Left ventricle myocardium inferior (tissue), 1 donor: ENCODE measurements around the gene DLG2. TPM values are rescaled to one million over a fixed set of nuclear protein-coding genes. Genes with fewer than 3 reads are reported as not detected.

Source experiments
- DNase-seq: peaks from one replicate; pipeline ENCODE4 v3.0.0-alpha.2; 2020
- H3K27ac ChIP-seq: fragments of 200-600 bp; replicated peaks from 2 replicates; pipeline ENCODE4 v1.8.0; 2021
- H3K27me3 ChIP-seq: fragments of 200-600 bp; 2 replicates; pipeline ENCODE4 v1.8.0; 2021; ENCODE audit warnings: low read depth
- H3K36me3 ChIP-seq: fragments of 200-600 bp; 2 replicates; pipeline ENCODE4 v1.8.0; 2021
- H3K4me1 ChIP-seq: fragments of 200-600 bp; 2 replicates; pipeline ENCODE4 v1.8.0; 2021
- H3K4me3 ChIP-seq: fragments of 200-600 bp; 2 replicates; pipeline ENCODE4 v1.8.0; 2021; ENCODE audit warnings: mild to moderate bottlenecking, moderate library complexity
- H3K9me3 ChIP-seq: fragments of 200-600 bp; replicated peaks from 2 replicates; pipeline ENCODE4 v1.8.0; 2021
- intact Hi-C: fragments of 100-400 bp; cut with micrococcal nuclease; formaldehyde crosslinking; loops from one replicate; pipeline ENCODE4 v1.11.0; 2022
- total RNA-seq: library from RNA; stranded (reverse); fragmentation: NEBNext Ultra II Directional; extraction: Animal tissue kit (Norgen Biotek cat#: 25700); gene quantifications from one replicate; pipeline ENCODE4 v1.2.1, GENCODE V29; 2021
- TF ChIP-seq, protein P1 (sequence below): fragments of 200-600 bp; IDR thresholded peaks from 2 replicates; pipeline ENCODE4 v1.8.0; 2021; ENCODE audit warnings: antibody characterized with exemption, mild to moderate bottlenecking, borderline replicate concordance
- donor health status: DM: no; HTN: yes; CAD: no; lungs with severe emphysema.

The DLG2 gene
- total RNA-seq, 1 donor from 2014 or later = 6.5 TPM

DNA sequence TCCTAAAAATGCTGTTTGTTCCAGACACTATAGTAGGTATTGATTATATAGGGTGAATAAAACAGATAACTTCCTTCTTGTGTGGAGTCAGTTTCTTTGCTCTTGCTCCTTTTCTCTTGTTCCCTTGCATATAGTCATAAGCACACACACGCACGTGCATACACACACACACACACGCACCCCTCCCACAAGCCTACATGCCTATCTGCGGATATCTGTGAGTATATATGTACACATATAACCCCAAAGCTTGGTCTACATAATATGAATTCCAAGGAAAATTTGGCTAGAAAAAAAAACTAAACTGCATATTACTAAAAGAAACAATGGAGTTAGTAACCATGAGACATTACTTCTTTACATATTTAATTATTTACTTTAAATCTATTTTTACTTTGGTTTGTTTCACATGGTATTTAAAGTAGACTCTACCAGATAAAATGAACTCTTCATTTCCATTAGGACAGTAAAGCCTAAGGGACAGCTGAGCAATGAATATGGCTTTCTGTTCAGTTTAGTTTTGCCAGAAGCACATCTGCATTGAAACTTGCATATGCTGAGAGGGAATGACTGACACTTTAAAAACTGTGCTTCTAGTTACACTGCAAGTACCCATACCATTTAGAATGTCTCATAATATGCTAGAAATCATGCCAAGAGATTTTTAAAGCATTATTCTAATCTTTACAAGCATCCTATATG lies 676.4 kb downstream of the DLG2 start:
- peaks cover 11% of the 10 kb centered on the region for H3K4me1 ChIP-seq
- no peak for DNase-seq
- H3K27ac ChIP-seq = no peak overlapping the region
- no peak overlapping the region for H3K4me3 ChIP-seq
- TF ChIP-seq, protein P1, sequence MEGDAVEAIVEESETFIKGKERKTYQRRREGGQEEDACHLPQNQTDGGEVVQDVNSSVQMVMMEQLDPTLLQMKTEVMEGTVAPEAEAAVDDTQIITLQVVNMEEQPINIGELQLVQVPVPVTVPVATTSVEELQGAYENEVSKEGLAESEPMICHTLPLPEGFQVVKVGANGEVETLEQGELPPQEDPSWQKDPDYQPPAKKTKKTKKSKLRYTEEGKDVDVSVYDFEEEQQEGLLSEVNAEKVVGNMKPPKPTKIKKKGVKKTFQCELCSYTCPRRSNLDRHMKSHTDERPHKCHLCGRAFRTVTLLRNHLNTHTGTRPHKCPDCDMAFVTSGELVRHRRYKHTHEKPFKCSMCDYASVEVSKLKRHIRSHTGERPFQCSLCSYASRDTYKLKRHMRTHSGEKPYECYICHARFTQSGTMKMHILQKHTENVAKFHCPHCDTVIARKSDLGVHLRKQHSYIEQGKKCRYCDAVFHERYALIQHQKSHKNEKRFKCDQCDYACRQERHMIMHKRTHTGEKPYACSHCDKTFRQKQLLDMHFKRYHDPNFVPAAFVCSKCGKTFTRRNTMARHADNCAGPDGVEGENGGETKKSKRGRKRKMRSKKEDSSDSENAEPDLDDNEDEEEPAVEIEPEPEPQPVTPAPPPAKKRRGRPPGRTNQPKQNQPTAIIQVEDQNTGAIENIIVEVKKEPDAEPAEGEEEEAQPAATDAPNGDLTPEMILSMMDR = no peak
- no peaks in the 10 kb centered on the region for H3K27me3 ChIP-seq
- no peaks in the 10 kb centered on the region for H3K36me3 ChIP-seq
- H3K9me3 ChIP-seq = no peaks in the 10 kb centered on the region
- intact Hi-C loops = no loop called here

DNA sequence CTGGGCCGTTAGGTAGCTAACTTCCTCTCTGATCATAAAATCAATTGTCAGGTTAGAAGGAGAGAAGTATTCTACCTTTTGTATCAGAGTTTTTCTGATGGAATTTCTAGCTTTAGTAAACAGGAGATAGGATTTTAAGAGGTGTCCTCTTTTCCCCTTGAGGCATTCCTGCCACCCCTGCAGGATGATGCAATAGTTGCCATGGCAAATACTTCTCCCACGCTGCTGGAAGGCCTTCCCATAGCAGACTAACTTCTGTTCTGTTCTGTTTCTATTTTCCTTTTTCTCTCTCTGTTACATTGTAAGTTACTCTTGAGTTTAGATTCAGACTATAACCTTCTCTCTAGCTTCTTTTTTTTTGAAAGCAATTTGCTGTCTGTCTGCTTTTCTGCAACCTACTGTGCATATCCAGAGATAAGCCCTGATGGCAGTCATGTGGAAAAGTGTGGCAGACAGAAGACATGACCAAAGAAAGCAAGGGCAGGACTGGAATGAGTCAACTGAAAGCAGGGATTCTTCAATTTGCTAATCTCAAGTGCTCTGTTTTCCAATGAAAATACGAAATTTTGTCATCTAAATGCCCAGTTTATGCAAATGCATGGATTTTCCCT lies 679.1 kb downstream of the DLG2 start:
- Histone ChIP-seq H3K36me3 (no peaks in the 10 kb centered on the region), H3K27ac (no peak overlapping the region), H3K27me3 (no peaks in the 10 kb centered on the region), H3K4me1 (peaks cover 11% of the 10 kb centered on the region), H3K4me3 (no peak overlapping the region), H3K9me3 (peaks cover 20% of the 10 kb centered on the region)
- DNase-seq = no peak
- intact Hi-C loops = no loop called here
- TF ChIP-seq, protein P1 = no peak

DNA sequence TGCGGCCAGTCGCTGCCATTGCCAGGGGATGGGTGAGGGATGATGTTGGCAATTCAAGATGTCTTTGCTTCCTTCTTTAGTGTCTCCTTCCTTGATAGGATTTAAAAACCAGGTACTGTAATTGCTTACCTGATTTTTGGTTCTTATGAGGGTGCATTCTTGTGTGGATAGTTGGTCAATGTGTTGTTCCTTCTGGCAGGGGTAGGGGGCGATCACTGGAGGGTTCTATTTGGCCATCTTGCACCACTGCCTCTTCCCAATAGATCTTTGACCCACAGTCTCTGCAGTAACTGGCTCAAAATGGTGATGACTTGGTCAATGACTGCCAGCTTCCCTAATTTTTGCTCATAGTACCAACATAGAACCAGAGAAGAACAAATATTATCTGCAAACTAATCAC lies 680.1 kb downstream of the DLG2 start:
- peaks cover 27% of the 10 kb centered on the region for H3K9me3 ChIP-seq

DNA sequence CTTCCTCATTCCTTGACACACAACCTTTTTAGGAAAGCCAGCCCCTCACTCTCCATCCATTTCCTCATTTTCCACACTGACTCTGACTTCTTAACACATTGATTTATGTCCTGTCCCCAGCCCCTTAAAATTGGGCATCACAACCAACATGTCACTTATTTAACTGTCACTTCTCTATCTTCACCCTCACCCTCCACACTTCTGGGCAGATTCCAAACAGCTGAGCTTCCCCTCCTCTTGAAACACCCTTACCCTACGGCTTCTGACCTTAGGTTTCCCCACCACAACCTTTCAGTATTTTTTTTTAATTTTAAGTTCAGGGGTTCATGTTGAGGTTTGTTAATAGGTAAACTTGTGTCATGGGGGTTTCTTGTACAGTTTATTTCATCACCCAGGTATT lies 696.3 kb downstream of the DLG2 start:
- DNase-seq = no peak
- Histone ChIP-seq H3K4me3 (no peak overlapping the region), H3K4me1 (no peaks in the 10 kb centered on the region), H3K36me3 (no peaks in the 10 kb centered on the region), H3K9me3 (no peaks in the 10 kb centered on the region), H3K27me3 (no peaks in the 10 kb centered on the region), H3K27ac (no peak overlapping the region)
- intact Hi-C loops = no loop called here
- TF ChIP-seq, protein P1 = no peak

More for the DNA sequence above, 680.1 kb downstream of the DLG2 start:
- Histone ChIP-seq H3K4me3 (no peak overlapping the region), H3K27ac (no peak overlapping the region), H3K27me3 (no peaks in the 10 kb centered on the region), H3K4me1 (peaks cover 11% of the 10 kb centered on the region), H3K36me3 (no peaks in the 10 kb centered on the region)
- intact Hi-C loops = no loop called here
- no peak for DNase-seq
- TF ChIP-seq, protein P1 = no peak

DNA sequence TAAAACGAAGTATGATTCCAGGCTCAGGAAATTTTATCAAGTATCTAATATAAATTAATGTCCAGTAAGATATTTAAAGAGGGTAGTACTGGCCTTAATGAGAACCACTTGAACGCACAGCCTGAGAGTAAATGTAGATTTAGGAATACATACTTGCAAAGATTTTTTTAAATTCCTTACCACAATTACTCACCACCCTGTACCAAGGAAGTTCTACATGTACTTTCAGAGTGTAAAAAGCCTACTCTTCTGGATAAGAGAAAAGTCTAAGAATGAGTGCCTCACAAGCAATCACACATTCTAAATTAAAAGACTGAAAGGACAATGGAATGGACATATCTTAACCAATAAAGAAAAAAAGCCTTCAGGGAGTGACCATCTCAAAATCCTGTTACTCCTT lies 697.4 kb downstream of the DLG2 start:
- no peak for DNase-seq
- intact Hi-C loops = no loop called here
- Histone ChIP-seq H3K9me3 (no peaks in the 10 kb centered on the region), H3K27ac (no peak overlapping the region), H3K27me3 (no peaks in the 10 kb centered on the region), H3K4me1 (no peaks in the 10 kb centered on the region), H3K4me3 (no peak overlapping the region), H3K36me3 (no peaks in the 10 kb centered on the region)
- TF ChIP-seq, protein P1 = no peak
